Measurements from ENCODE around the gene PLPPR3. TPM values are rescaled to one million over a fixed set of nuclear protein-coding genes. Genes with fewer than 3 reads are reported as not detected.

Gene PLPPR3
- total and polyA plus RNA-seq, 9 of the 15 experiments (the other 6 are each of a cell fraction or from before 2014, with no cell fraction given): 0.01 to 48.2 (median 8.6) TPM

GRCh38 chr19:801030-801860 lies 20.5 kb downstream of the PLPPR3 start:
- Histone ChIP-seq H3K36me3 (ENCODE audit: control insufficient read depth, insufficient read depth, low read length) (peaks cover 82% of the 10 kb centered on the region), H2AFZ (ENCODE audit: low read depth, low read length) (no peak overlapping the region), H3K4me1 (replicated peaks in 1 of 2; ENCODE audit: control insufficient read depth in 2 of 2, insufficient read depth in 2 of 2, low read length in 2 of 2) (peaks cover 22 to 79% of the 10 kb centered on the region in 2 experiments), H3K4me2 (ENCODE audit: insufficient read depth, low read length) (peak overlapping the region; percentile 85; the same call in 1 of the 2 replicates), H3K9me1 (ENCODE audit: control insufficient read depth, insufficient read depth, low read length) (peaks cover 16% of the 10 kb centered on the region), H3K9ac (ENCODE audit: insufficient read depth in 1 of 2, low read depth in 2 of 2, low read length in 2 of 2) (peak overlapping the region; percentile 94 to 98; a peak in 3 of 4 replicates), H4K20me1 (replicated peaks; ENCODE audit: control insufficient read depth, insufficient read depth, low read length) (peaks cover 66% of the 10 kb centered on the region), H3K9me3 (replicated peaks; ENCODE audit: control insufficient read depth, insufficient read depth, low read depth, low read length) (no peaks in the 10 kb centered on the region; the same call in 1 of the 2 replicates), H3K27ac (ENCODE audit: extremely low read depth, low read depth, low read length) (peak overlapping the region; percentile 98; the same call in 2 of the 3 replicates), H3K79me2 (ENCODE audit: control insufficient read depth, insufficient read depth, low read length) (peaks cover 93% of the 10 kb centered on the region), H3K27me3 (ENCODE audit: control insufficient read depth in 2 of 2, insufficient read depth in 2 of 2, low read length in 2 of 2) (no peaks in the 10 kb centered on the region), H3K4me3 (peak overlapping the region; percentile 99; the same call in 1 of the 2 replicates)
- WGBS (ENCODE audit: insufficient coverage, low coverage, missing lambda C conversion rate): 86% methylated on average over 19 of the region's 29 CpGs
- no peak for FAIRE-seq
- ATAC-seq: no peak
- ChIA-PET CTCF (ENCODE audit: low intra/inter-chr PET ratio) (no interaction called here), POLR2A (interaction anchor here (0.5 to 2.1 kb wide), 7 partner anchors 9 to 31 kb away, joined by 3 to 9 read pairs (median 4); partner anchors contain the start of gene AZU1)
- BruUV-seq (replicated peaks): no TSS peak
- intact Hi-C loops (cut with micrococcal nuclease): no loop called here
- in situ Hi-C loops (cut with MboI): no loop called here
- DNase-seq (ENCODE audit: extremely low read depth in 1 of 4, low spot score in 3 of 4): peak in 2 of 4 experiments; percentile 17
- TF ChIP-seq PRPF4 (IDR thresholded peaks at IDR 0.05; ENCODE audit: insufficient read depth, low read depth, low read length, poor library complexity, severe bottlenecking): peak; percentile 21
- 0 out of 2 replicates have a peak, but pooled peaks have one; percentile 28 for TF ChIP-seq NR2C2 (CRISPR knock-in tag; IDR thresholded peaks at IDR 0.05)
- TF ChIP-seq NR2C2 (tag; IDR thresholded peaks at IDR 0.05): no peak
- TF ChIP-seq RBFOX2 (IDR thresholded peaks at IDR 0.05; ENCODE audit: low read depth, low read length): peak; percentile 12
- no peak for TF ChIP-seq NCOR1 (IDR thresholded peaks at IDR 0.05)
- TF ChIP-seq THRB (CRISPR knock-in tag; conservative IDR thresholded peaks at IDR 0.05): no peak
- TF ChIP-seq XRCC3 (IDR thresholded peaks at IDR 0.05): no peak
- no peak for TF ChIP-seq TAF9B (IDR thresholded peaks at IDR 0.05; ENCODE audit: partially characterized antibody)
- TF ChIP-seq ZNF639 (CRISPR knock-in tag; conservative IDR thresholded peaks at IDR 0.05 in 1 of 2, IDR thresholded peaks at IDR 0.05 in 1 of 2): 0 out of 4 replicates have a peak, but pooled peaks of 1 of the 2 experiments have one; percentile 1
- TF ChIP-seq ZNF609 (CRISPR knock-in tag; IDR thresholded peaks at IDR 0.05; ENCODE audit: borderline replicate concordance): peak; percentile 28; the same call in 1 of the 2 replicates
- peak; percentile 41 for TF ChIP-seq NFIC (IDR thresholded peaks at IDR 0.05)
- TF ChIP-seq SIRT6 (IDR thresholded peaks at IDR 0.05; ENCODE audit: low read depth, low read length): peak; percentile 63

All from K562 (cell line).